ENCODE data around the gene CCNQ.

Gene CCNQ

DNA sequence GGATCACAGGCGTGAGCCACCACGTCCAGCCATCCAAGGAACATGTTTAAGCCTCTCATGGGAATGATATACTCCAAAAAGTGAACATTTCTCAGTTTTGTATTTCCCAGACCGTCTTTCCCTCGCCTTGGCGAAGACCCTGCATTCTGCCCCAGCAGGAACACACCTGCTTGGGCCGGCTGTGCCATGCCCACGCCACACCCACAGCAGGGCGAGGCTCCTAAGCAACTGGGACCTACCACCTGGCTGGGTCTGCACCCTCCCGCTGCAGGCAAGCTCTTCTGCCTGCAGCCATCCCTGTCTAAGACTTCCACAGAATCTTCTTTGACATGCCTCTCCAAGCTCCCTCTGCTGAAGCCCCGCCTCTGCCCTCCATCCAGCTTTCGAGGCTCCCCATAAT lies 3.6 kb downstream of the CCNQ start:
- DNase-seq: no peak

DNA sequence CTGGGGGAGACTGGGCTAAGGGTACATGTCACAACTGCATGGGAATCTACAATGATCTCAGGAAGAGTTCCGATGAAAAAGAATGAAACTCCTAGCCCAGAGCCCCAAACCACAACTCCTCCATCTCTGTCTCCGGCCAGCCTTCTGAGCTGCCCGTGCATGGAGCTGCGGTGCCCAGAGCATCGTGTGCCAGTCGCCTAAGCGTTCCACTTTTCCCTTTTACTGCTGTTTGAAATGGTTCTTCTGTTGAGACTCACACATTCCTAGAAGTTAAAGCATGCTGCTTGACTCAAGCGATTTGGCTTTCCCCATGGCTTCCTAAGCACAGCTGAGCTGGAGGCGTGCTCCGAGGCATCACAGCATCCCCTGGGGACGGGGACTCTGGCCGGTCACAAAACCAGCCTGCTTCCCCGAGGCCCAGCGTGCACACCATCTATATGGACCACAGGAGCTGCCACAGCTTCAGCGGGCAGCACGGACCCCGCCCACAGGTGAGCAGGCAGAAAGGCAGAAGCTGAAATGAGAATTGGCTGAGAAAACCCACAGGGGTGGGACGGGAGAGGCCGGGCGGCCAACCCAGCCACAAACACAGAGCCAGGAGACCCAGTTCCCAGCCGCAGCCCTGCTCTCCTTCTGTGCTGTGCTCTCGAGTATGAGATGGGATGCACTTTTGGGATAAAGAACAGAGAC lies 5.0 kb downstream of the CCNQ start:
- DNase-seq: no peak

DNA sequence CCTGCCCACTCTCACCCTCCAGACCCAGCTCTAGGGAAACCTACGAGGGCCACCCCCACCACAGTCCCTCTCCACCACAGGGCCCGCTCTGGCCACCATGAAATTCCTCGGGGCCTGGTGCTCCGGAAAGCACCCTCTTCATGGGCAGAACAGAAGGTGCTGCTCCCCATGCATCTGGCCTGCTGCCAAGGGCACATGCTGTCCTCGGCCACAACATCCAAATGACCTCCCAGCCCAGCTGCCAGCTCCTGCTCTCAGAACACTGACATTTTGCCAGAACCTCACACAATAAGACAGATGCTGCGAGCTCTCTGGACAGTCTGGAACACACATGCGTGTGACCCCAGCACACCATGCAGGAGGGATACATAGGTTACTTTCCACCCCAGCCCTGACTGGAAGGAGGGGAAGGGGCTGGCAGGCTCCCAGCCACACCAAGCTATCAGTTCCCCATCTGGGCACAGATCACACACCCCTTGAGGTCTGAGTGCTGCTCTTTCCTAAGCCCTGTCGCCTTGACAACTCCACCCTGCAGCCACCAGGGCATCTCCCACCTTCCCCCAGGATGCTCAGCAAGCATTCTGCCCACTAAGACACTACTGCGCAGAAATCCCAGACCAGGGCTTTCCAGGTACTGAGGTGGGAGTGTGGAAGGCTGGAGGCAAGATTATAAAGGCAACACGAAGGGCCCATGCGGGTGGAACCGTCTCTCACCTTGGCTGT lies 5.8 kb downstream of the CCNQ start:
- no peak for DNase-seq

DNA sequence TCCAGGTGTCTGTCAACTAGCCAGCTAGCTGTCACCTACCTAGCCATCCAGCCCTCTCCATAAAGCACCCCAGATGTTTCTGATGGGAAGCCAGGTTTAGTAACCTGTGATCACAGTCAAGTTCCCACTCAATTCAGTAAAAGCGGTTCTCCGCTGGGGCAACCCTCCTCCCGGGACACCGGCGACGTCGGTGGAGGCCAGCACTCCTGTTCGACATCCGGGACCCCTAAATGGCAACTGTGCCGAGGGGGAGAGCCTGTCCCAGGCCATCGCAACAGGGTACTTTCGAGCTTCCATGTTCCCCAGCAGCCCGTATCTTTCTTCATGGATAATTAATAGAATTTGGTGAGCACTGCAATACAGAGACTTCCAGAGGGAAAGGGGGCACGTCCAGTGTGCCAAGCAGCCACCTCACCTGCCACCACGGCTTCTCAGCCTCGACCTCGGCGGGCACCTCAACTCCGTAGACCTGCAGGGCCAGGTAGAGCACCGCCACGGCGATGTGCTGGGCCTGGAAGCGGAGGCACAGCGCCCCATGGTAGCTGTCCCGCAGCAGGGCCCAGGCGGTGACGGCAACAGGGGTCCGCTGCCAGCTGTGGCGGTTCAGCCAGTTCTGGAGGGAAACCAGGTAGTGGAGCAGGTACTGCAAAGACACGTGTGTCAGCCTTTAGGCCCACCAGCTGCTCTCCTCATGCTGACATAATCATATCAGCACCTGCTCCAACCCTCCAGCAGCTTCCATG lies 6.7 kb downstream of the CCNQ start:
- DNase-seq: no peak

DNA sequence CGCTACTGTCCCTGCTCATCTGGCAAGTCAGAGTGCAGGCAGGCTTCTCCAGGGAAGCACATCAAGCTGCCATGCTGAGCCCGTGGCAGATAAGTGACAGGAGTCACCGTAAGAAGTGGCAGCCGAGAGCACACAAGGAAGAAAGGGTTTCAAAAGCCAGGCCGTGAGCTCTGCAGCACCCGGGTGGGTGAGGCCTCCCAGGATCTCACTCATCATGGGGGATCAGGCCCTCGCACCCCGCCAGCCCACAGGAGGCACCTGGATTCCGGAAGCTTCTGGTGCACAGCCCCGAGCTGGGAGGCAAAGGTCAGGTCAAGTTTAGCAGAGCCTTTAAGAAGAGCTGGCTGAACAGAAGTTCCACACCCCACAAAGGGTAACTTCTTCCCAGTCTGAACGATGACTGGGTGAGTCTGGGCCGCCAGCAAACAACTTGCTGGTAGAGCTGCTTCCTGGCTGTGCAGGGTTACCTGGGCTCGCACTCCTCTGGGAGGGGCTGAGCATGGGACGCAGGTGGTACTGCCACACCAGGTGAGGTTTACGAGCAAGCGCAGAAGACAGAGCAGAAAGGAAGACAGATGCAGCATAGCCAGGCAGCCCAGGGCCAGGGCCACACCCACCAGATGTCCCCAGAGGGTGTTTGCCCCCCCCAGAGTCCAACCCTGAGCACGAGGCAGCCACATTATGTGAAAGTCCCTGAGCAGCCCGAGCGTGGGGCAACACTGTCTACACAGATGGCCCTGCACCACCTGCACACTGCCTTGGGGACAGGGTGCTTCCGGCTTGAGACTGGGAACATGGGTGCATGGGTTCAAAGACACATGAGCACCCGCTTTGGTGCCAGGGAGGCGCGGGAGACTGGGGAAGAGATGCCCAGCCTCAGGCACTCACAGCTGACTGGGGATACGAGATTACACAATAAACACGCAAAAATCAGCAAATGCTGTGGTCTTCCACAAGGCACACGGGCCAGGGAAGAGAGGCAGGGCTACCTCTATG lies 7.7 kb downstream of the CCNQ start:
- no peak for DNase-seq

DNA sequence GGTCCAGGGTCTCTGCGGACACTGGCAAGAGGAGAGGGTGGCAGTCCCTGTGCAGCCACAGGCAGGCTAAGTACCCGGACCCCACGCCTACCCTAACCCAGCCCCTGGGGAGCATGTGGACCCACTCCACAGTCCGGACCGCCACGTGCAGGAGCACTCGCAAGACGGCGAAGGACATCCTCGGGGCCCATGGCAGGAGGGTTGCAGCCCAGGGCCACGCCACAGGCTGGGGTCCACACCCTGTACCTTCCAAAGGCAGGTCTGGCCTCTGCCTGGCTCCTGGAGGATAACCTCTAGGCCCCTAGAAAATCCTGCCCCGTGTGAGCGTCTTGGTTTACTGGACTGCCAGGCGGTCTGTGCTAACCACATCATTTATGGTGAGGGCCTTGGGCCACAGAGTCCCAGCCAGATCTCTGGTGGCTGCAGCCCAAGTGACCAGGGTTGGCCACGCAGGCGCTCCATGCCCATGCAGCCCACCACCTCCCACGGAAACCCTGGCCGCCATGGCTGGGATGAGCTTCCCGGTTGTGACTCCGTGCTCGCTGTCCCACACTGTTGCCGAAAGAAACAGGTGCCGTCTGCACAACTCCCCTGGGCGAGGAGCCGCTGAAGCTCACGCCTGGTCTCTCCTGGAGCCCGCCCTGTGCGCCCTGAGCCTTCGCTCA lies 10.0 kb downstream of the CCNQ start:
- DNase-seq: no peak

DNA sequence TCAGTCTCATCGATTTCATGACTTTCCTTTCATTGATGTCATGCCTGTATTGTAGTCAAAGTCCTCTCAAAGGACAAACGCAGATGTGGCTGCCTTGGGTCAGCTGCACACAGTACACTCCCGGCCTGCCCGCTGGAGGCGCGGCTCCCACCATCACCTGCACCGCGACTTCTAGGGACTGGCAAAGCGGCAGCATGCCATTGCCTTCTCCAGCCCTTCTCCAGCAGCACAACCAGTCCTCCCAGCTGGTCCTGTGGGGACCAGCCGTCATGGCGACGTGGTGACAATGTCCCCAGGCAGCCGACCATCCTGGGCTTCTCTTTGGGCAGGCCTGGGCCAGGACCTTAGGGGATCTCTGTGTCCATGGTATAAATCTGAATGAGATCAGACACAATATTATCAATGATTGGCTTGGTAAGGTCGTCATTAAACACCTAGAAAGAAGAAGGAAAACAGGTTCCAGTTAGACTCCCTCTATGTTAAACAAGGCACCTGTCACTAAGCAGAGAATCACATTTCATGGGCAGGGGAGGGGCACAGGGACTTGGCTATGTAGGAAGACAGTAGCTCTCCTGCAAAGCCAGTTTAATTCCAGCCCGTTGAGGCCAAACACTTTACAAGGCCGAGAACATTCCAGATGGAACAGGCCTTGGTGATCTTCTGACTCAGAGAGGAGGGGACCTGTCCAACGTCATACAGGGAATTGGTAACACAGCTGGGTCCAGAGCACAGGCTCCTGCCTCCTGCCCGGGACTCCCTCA lies 10.7 kb downstream of the CCNQ start:
- DNase-seq: no peak

DNA sequence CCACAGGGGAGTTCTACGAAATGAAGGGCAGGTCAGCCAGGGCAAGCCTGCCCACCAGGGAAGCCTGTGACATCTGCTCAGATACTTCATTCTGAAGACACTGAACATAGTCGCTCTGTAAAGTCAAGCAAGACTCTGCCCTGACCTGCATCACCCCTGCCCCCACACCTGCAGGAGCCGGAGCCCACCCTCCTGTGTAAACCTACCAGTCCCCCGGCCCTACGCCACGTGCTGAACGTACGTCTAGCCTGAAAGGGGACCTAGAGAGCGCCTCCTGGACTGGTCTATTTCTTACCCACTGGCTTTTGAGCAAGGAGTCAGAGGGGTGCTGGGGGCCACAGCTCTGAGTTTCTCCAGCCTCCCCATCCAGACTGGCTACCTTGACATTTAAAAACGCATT lies 11.6 kb downstream of the CCNQ start:
- DNase-seq: no peak

DNA sequence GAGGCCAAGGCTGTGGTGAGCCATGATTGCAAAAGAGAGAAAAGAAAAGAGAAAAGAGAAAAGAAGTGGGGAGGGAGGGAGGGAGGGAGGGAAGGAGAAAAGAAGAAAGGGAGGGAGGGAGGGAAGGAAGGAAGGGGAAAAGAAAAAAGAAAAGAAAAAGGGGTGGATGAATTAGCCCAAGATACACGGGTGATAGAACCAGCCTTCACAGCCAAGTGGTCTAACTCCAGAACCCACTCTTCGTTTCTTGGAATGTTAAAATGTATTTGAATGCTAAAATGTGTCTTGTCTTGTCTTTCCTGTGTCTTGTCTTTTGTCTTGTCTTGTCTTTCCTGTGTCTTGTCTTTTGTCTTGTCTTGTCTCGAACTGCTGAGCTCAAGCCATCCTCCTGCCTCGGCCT lies 13.1 kb downstream of the CCNQ start:
- DNase-seq: no peak

DNA sequence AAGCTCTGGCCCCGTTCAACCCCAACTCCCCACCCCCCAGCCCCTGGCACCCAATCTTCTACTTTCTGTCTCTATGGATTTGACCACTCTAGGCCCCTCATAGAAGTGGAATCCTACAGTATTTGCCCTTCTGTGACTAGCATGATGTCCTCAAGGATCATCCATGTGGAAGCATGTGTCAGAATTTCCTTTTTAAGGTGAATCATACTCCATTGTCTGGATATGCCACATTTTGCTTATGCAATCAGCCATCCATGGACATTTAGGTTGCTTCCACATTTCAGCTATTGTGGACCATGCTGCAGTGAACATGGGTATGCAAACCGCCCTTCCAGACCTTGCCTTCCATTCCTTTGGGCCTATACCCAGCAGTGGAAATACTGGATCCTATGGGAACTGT lies 15.5 kb downstream of the CCNQ start:
- DNase-seq: no peak

DNA sequence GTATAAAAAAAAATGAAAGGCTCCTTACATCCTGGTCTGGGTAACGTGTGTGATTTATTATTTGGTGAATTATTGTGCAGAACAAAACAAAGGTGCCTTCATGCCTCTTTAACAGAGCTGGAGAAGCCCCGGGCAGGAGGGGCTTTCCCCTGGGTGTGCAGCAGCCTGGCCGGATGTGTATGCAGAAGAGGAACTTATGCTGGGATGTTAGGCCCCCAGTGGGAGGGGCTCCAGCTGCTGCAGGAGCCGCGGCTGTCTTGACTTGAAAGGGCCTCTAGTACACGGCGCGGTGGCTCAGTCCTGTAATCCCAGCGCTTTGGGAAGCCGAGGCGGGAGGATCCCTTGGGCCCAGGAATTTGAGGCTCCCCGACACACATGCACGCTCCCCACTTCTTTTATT lies 16.0 kb downstream of the CCNQ start:
- no peak for DNase-seq

DNA sequence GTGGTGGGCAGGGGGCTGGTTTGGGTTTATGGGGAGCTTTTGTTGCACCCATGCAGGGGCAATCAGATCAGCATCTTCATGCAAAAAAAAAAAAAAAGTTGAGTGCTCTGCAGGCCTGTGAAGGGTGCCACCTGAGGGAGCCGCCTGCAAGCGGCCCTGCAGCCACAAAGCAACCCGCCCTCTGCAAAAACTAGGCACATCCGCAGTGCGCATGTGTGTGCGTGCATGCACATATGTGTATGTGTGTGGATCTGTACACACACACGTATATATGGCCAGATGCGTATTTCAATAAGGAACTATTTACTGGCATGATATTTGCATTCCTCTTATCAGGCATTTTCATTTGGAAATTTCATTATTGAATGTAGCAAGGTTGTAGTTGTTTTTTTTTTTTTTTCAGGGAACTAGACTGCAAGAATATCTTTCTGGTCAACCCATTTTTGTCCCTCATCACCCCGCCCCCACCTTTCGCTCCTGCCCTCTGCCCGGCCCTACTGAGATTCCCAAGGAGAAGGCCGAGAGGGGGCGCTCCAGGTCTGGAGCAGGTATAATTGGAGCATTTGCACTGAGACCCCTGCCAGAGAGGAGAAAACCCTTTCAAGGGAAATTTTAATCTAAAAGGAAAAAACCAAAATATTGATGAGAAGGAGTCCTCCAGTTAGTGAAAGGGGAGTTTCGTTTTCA lies 18.1 kb downstream of the CCNQ start:
- DNase-seq: no peak

DNA sequence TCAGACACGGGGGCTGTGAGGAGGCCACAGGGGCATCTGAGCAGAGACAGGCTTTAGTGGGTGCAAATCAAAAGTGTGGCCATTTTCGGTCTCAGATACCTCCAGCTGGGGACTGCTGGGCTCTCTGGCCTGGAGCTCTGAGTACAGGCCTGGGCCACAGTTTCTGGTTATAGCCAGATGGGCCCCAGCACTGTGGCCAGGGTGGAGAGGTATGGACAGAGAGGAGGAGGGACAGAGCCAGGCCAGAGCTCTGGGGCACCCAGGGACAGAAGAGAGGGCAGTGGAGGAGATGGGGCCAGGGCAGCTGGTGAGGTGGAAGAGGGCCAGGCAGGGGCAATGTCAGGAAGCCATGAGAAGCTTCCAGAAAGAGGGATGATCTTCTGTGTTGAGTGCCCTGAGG lies 20.1 kb downstream of the CCNQ start:
- no peak for DNase-seq

DNA sequence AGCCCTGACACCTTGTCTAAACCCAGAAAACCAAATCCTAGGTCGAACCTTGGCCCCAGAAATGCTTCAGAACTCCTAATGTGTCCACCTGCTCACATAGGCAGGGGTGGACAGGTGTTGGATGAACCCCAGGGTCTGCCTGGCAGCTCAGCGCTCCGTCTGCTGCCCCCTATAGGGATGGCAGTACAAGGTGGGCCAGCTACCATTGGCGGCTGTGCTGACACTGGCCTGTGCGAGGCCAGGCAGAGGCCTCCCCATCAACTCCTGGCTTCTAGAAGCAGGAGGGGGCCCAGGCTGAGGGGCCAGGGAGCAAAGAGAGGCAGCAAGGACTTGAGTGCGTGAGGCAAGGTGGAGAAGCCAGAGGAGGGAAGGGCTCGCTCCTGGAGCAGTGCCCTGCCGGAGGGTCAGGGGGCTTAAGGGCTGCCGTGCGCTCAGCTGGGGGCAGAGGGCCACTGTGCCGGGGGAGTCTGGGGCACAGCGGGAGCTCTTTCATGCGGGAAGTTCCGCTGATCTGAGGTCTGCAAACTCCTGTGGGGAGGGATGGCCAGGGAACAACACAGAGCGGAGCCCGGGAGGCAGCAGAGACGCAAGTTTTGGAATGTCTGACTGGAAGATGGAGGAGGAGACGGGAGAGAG lies 20.6 kb downstream of the CCNQ start:
- no peak for DNase-seq

DNA sequence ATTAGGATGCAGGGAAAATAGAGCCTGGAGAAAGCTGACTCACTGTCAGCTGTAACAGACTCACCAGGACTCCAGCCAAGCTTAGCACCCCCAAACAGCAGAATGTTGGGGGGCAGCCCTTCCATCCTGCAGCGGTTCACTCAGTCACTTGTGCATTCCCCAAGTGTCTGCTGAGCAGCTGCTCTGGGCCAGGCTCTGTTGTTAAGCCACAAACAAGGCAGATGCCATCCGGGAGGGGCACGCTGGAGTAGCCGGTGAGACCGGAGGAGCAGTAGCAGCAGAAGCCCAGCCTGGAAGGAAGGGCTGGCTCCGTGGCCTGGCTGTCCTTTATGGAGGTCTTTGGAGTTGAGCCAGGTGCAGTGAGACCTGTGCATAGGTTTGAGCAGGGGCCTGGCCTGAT lies 22.0 kb downstream of the CCNQ start:
- DNase-seq: no peak

DNA sequence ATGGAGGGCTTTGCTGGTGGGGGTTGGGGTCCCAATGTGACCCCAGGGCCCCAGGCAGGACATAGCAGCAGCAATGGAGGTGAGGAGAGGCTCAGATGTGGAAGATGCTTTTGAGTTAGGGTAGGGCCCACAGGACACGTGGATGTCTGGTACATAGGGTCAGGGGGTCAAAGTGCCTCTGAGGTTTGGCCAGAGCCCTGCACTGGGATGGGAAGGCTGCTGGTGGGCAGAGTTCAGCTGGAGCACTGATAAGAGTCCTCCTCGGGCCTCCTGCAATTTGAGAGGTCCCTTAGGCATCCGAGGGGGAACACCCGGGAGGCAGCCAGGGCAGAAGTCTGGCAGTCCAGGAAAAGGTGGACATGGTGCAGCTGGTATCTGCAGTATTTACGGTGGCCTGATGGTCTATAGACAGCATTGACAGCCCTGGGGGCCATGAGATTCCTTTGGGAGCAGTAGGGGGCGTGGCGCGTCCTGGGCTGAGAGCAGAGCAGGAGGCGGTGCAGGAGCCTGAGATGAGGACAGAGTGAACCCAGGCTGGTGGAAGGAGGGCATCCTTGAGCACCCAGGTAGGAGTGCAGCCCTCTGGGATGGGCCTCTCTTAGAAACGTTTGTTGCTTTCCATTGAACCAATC lies 22.6 kb downstream of the CCNQ start:
- DNase-seq: no peak

DNA sequence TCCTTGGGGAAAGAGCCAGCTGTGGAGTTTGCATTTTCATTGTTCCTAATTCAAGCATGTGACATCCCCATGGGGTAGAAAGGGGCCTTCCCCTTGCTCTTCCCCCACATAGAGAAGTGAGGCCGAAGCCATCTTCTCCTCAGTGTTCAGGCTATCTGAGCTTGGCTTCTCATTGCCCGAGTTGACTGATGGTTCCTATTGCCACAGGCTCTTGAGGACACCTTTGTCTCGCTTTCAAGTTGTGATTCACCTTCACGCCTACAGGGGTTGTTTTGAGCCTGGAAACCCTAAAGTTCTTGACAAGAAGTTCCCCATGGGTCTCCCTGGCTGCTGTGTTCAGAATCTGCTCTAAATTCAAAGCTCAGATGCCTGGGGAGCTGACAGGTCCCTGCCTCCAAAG lies 25.0 kb downstream of the CCNQ start:
- DNase-seq: no peak

DNA sequence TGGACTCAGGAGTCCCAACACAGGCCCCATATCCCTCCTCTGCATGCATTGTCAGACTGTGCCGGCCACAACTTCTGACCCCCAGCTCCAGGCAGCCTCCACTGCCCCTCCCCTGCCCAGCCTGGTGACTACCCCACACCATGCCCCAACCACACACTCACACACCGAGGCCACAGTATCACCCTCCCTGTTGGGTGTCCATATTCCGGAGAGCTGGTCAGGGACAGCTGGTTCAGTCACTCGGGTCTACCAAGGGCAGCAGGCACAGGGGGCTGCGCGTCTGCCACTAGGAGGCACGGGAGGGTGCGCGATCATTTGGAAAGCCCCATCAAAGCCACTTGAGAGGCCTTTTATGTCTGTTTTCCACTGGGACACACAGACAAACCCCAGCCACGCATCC lies 26.3 kb downstream of the CCNQ start:
- no peak for DNase-seq

DNA sequence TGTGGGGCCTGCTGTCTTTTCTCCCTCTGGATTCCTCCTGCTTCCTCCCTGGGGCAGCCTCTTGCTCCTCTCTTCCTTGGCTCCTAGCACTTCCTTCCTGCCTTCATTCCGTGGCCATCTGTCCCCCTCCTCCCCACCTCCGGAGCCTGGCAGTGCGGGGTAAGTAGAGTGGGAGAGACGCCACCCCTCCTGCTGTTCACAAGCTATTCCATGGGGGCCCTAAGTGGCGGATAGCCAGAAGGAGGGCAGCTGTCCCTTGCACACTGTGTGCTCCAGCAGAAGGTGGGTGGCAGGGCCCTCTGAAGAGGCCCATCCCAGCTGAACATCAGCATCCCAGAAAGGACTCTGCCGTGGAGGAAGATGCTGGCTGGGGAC lies 27.4 kb downstream of the CCNQ start:
- DNase-seq: no peak

DNA sequence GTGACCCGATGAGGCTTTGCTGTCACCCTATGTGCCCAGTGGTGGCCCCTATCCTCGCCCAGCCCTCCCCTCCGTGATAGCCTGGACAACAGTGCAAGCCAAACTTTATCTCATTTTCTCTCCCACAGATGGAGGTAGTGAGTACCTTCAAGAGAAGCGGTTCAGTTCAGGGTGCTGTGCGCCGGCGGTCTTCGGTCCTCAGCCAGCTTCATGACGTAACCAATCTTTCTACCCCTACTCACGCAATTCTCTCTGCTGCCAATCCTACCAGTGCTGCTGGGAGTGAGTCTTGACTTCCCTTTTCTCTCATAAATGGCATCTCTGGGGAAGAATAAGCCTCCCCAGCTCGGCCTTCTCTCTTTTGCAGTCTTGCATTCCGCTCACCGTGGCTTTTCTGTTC lies 29.5 kb downstream of the CCNQ start:
- DNase-seq: no peak

Measured in NCI-H1436 (cell line).